PC-3 (cell line): ENCODE measurements around the gene RAD1.

Experiments used
- EZH2 ChIP-seq: fragments of 300-600 bp; sonication (generic); IDR thresholded peaks from one replicate; pipeline ENCODE4 v1.6.1; 2017; ENCODE audit warnings: antibody characterized with exemption, mild to moderate bottlenecking, low read length; ENCODE audit not compliant: unreplicated experiment
- EZH2phosphoT487 ChIP-seq: fragments of 300-600 bp; sonication (generic); IDR thresholded peaks from 2 replicates; pipeline ENCODE4 v1.6.1; 2018; ENCODE audit warnings: mild to moderate bottlenecking, antibody characterized with exemption, low read length, borderline replicate concordance
- TF ChIP-seq, protein P1 (sequence below): fragments of 300-600 bp; sonication (generic); conservative IDR thresholded peaks from 2 replicates; pipeline ENCODE4 v1.5.1; 2017; ENCODE audit warnings: antibody characterized with exemption, low read depth, mild to moderate bottlenecking, low read length

- TF ChIP-seq EZH2phosphoT487, result no peak
- TF ChIP-seq, protein P1, sequence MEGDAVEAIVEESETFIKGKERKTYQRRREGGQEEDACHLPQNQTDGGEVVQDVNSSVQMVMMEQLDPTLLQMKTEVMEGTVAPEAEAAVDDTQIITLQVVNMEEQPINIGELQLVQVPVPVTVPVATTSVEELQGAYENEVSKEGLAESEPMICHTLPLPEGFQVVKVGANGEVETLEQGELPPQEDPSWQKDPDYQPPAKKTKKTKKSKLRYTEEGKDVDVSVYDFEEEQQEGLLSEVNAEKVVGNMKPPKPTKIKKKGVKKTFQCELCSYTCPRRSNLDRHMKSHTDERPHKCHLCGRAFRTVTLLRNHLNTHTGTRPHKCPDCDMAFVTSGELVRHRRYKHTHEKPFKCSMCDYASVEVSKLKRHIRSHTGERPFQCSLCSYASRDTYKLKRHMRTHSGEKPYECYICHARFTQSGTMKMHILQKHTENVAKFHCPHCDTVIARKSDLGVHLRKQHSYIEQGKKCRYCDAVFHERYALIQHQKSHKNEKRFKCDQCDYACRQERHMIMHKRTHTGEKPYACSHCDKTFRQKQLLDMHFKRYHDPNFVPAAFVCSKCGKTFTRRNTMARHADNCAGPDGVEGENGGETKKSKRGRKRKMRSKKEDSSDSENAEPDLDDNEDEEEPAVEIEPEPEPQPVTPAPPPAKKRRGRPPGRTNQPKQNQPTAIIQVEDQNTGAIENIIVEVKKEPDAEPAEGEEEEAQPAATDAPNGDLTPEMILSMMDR, result no peak
- no peak for TF ChIP-seq EZH2
Measured at GRCh38 chr5:34891981-34892380, 23.3 kb downstream of the RAD1 start.
